ENCODE measurements around the gene B3GLCT. TPM values are rescaled to one million over a fixed set of nuclear protein-coding genes. Genes with fewer than 3 reads are reported as not detected.

The B3GLCT gene
- total and polyA plus RNA-seq, 2 experiments from 2014 or later: 14.9 to 18.3 TPM

DNA sequence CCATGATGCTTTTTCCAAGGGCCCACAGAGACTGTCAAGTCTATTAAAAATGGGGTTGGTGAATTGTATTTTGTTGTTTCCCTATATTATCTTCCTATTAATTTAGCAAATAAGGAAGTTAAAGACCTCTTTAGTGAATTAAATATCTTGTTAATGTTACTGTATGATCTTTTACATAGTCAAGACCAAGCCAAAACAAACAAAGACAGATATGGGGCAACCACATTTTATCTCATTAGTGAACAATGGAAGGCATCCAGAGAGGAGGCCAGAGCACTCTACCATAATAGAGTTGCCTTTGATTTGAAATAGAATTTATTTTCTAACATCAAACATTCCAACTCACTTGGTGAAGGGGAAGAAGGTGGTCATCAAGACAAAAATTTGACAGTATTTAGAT lies 169.4 kb downstream of the B3GLCT start:
- no peaks in the 10 kb centered on the region for H3K9me3 ChIP-seq (ENCODE audit: low read depth)
- no peaks in the 10 kb centered on the region for H3K79me2 ChIP-seq (ENCODE audit: insufficient read depth)
- H3K4me2 ChIP-seq (ENCODE audit: unreplicated experiment): no peak overlapping the region
- H2AFZ ChIP-seq: no peak overlapping the region
- in situ Hi-C loops (cut with MboI): no loop called here
- no peaks in the 10 kb centered on the region for H3K36me3 ChIP-seq (ENCODE audit: low read depth)
- DNase-seq: no peak
- no peaks in the 10 kb centered on the region for H4K20me1 ChIP-seq (ENCODE audit: insufficient read depth)
- H3K27me3 ChIP-seq (replicated peaks; ENCODE audit: insufficient read depth): peaks cover 28% of the 10 kb centered on the region; the same call in 1 of the 2 replicates
- no peak overlapping the region for H3K27ac ChIP-seq
- H3F3A ChIP-seq (ENCODE audit: insufficient read depth): no peaks in the 10 kb centered on the region
- H3K9me2 ChIP-seq (ENCODE audit: insufficient read depth): no peaks in the 10 kb centered on the region
- no peaks in the 10 kb centered on the region for H3K4me1 ChIP-seq (ENCODE audit: insufficient read depth)
- no peak overlapping the region for H3K4me3 ChIP-seq
- no peak for TF ChIP-seq EZH2phosphoT487 (IDR thresholded peaks at IDR 0.05; ENCODE audit: insufficient read depth, low read depth)
- TF ChIP-seq EZH2 (IDR thresholded peaks at IDR 0.05; ENCODE audit: insufficient read depth, poor library complexity, severe bottlenecking): no peak
- no peak overlapping the region for H3K9ac ChIP-seq

- 64 to 72% methylated on average over 4 of the region's 4 CpGs for WGBS, 2 experiments (ENCODE audit: low coverage in 1 of 2, low lambda C conversion rate in 2 of 2, missing lambda C conversion rate in 2 of 2)
- TF ChIP-seq EZH2 (IDR thresholded peaks at IDR 0.05; ENCODE audit: insufficient read depth, poor library complexity, severe bottlenecking) (no peak), EZH2phosphoT487 (IDR thresholded peaks at IDR 0.05; ENCODE audit: insufficient read depth, low read depth) (no peak)
- H3K36me3 ChIP-seq (ENCODE audit: low read depth): no peaks in the 10 kb centered on the region
- H2AFZ ChIP-seq: no peak overlapping the region
- H3K27me3 ChIP-seq (replicated peaks; ENCODE audit: insufficient read depth): peaks cover 44% of the 10 kb centered on the region
- H3K9ac ChIP-seq: no peak overlapping the region
- H3K9me2 ChIP-seq (ENCODE audit: insufficient read depth): no peaks in the 10 kb centered on the region
- H3K4me1 ChIP-seq (ENCODE audit: insufficient read depth): no peaks in the 10 kb centered on the region
- no peaks in the 10 kb centered on the region for H4K20me1 ChIP-seq (ENCODE audit: insufficient read depth)
- H3K4me3 ChIP-seq: no peak overlapping the region
- H3K4me2 ChIP-seq (ENCODE audit: unreplicated experiment): no peak overlapping the region
- no peaks in the 10 kb centered on the region for H3K79me2 ChIP-seq (ENCODE audit: insufficient read depth)
- no peaks in the 10 kb centered on the region for H3K9me3 ChIP-seq (ENCODE audit: low read depth)
- DNase-seq: no peak
- no peaks in the 10 kb centered on the region for H3F3A ChIP-seq (ENCODE audit: insufficient read depth)
- H3K27ac ChIP-seq: no peak overlapping the region
- in situ Hi-C loops (cut with MboI): no loop called here
Measured at GRCh38 chr13:31372454-31372853, 172.7 kb downstream of the B3GLCT start.

DNA sequence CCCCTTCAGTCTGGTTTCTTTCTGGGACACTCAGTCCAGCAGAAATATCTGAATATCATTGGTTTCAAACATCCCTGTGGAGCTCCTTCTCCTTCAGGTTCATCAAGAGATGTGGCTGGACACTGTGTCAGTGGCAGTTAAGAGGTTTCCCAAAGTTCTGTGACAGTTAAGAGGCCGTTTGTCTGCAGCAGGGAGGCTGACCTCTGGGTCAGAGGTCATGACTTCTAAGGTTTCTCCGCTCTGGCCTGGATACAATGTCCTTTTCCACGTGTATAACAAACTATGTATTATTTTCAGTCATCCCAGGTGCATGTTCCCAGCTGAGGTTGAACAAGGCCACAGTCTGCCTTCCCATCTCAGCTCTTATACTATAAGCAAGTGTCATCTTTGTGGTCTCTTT lies 174.9 kb downstream of the B3GLCT start:
- no peaks in the 10 kb centered on the region for H3K9me3 ChIP-seq (ENCODE audit: low read depth)
- in situ Hi-C loops (cut with MboI): no loop called here

DNA sequence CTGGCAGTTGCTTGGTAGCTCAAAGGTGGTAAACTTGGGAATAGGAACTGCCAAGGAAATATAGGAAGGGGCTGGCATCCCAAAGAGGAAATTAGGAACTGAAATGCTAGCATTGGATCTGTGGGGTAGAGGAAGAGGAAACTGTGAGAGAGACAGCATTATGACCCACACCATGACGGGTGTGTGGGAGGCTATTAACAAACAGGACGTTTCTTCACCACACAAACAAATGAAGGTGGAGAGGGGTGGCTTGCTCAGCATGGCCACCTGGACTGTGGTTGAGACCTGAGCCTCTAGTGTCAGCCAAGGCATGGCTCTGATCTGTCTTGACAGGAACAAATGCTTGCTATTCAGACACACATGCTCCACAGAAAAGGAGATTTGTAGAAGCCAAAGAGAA lies 178.2 kb downstream of the B3GLCT start:
- in situ Hi-C loops (cut with MboI): no loop called here
- Histone ChIP-seq H3K9me3 (ENCODE audit: low read depth) (no peaks in the 10 kb centered on the region), H3K4me3 (no peak overlapping the region), H3K9ac (no peak overlapping the region), H3K36me3 (ENCODE audit: low read depth) (no peaks in the 10 kb centered on the region), H4K20me1 (ENCODE audit: insufficient read depth) (no peaks in the 10 kb centered on the region), H3K27me3 (replicated peaks; ENCODE audit: insufficient read depth) (peaks cover 29% of the 10 kb centered on the region), H2AFZ (no peak overlapping the region), H3K4me2 (ENCODE audit: unreplicated experiment) (no peak overlapping the region), H3K79me2 (ENCODE audit: insufficient read depth) (no peaks in the 10 kb centered on the region), H3K9me2 (ENCODE audit: insufficient read depth) (no peaks in the 10 kb centered on the region), H3F3A (ENCODE audit: insufficient read depth) (no peaks in the 10 kb centered on the region), H3K4me1 (ENCODE audit: insufficient read depth) (no peaks in the 10 kb centered on the region), H3K27ac (no peak overlapping the region)
- TF ChIP-seq EZH2 (IDR thresholded peaks at IDR 0.05; ENCODE audit: insufficient read depth, poor library complexity, severe bottlenecking) (no peak), EZH2phosphoT487 (IDR thresholded peaks at IDR 0.05; ENCODE audit: insufficient read depth, low read depth) (no peak)
- 9 to 19% methylated on average over 2 of the region's 2 CpGs for WGBS, 2 experiments (ENCODE audit: low coverage in 1 of 2, low lambda C conversion rate in 2 of 2, missing lambda C conversion rate in 2 of 2)
- no peak for DNase-seq

More for the DNA sequence above, 174.9 kb downstream of the B3GLCT start:
- Histone ChIP-seq H3F3A (ENCODE audit: insufficient read depth) (no peaks in the 10 kb centered on the region), H3K36me3 (ENCODE audit: low read depth) (no peaks in the 10 kb centered on the region), H3K4me1 (ENCODE audit: insufficient read depth) (no peaks in the 10 kb centered on the region), H3K4me3 (no peak overlapping the region), H3K79me2 (ENCODE audit: insufficient read depth) (no peaks in the 10 kb centered on the region), H3K4me2 (ENCODE audit: unreplicated experiment) (no peak overlapping the region), H2AFZ (no peak overlapping the region), H3K27me3 (replicated peaks; ENCODE audit: insufficient read depth) (peaks cover 49% of the 10 kb centered on the region), H3K9ac (no peak overlapping the region), H3K9me2 (ENCODE audit: insufficient read depth) (no peaks in the 10 kb centered on the region), H4K20me1 (ENCODE audit: insufficient read depth) (no peaks in the 10 kb centered on the region), H3K27ac (no peak overlapping the region)
- TF ChIP-seq EZH2 (IDR thresholded peaks at IDR 0.05; ENCODE audit: insufficient read depth, poor library complexity, severe bottlenecking) (no peak), EZH2phosphoT487 (IDR thresholded peaks at IDR 0.05; ENCODE audit: insufficient read depth, low read depth) (no peak)
- 22% methylated on average over 3 of the region's 3 CpGs for WGBS, 2 experiments (ENCODE audit: low coverage in 1 of 2, low lambda C conversion rate in 2 of 2, missing lambda C conversion rate in 2 of 2)
- DNase-seq: no peak

DNA sequence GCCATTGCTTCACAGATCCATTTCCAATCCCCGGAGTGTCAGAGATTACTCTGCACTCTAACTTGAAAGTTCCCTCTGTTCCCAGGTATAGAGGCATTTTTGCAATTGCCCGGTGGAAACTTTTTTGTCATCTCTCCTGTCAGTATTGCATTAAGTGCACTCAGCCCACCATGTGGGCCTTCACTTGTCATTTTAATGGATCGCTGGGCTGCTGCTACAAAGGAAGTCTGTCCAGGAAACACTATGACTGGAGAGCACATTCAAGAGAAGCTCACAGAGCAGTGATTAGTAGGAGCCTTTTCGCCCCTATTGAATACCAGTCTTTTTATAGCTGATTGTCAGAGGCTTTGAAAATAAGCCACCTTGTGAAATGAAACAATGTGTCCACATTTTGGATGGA lies 180.9 kb downstream of the B3GLCT start:
- Histone ChIP-seq H3K36me3 (ENCODE audit: low read depth) (no peaks in the 10 kb centered on the region), H3K27me3 (replicated peaks; ENCODE audit: insufficient read depth) (0 out of 2 replicates have a peak, but pooled peaks cover 15% of the 10 kb centered on the region), H3K27ac (no peak overlapping the region), H3K79me2 (ENCODE audit: insufficient read depth) (no peaks in the 10 kb centered on the region), H3F3A (ENCODE audit: insufficient read depth) (no peaks in the 10 kb centered on the region), H3K9ac (no peak overlapping the region), H3K4me3 (no peak overlapping the region), H3K9me2 (ENCODE audit: insufficient read depth) (no peaks in the 10 kb centered on the region), H2AFZ (no peak overlapping the region), H3K4me2 (ENCODE audit: unreplicated experiment) (no peak overlapping the region), H3K4me1 (ENCODE audit: insufficient read depth) (no peaks in the 10 kb centered on the region), H4K20me1 (ENCODE audit: insufficient read depth) (no peaks in the 10 kb centered on the region), H3K9me3 (ENCODE audit: low read depth) (no peaks in the 10 kb centered on the region)
- TF ChIP-seq EZH2phosphoT487 (IDR thresholded peaks at IDR 0.05; ENCODE audit: insufficient read depth, low read depth) (no peak), EZH2 (IDR thresholded peaks at IDR 0.05; ENCODE audit: insufficient read depth, poor library complexity, severe bottlenecking) (no peak)
- no peak for DNase-seq
- WGBS, 2 experiments (ENCODE audit: low coverage in 1 of 2, low lambda C conversion rate in 2 of 2, missing lambda C conversion rate in 2 of 2): 38 to 51% methylated on average over 4 of the region's 4 CpGs
- in situ Hi-C loops (cut with MboI): no loop called here

Other genes starting within 250 kb of the B3GLCT start
- gene HSPH1, start 38.1 kb upstream of the B3GLCT start, total RNA-seq (2014; rRNA removed; shearing (Covaris generic)): 35.5 and 35.9 TPM in 2 replicates
- gene HSPH1, start 38.1 kb upstream of the B3GLCT start, polyA plus RNA-seq (2016; fragmentation: Nextera tagmentation; extraction: Ambion mirVana): 46.7 and 46.8 TPM in 2 replicates

Measured in GM23248 (cell line).